Stimulated activated CD8-positive, alpha-beta memory T cell treated with anti-CD3 and anti-CD28 coated beads, Interleukin-15, amount 100 ng/mL, for 24 hours (primary cell): ENCODE results near the gene AKR1A1.
"Not testable (repeated sequence)": the region's sequence is repeated elsewhere in the genome, so short reads cannot be mapped to it uniquely, and the experiment has no call there.

ENCODE experiments used
- DNase-seq: peaks from one replicate; pipeline ENCODE4 v3.0.0-alpha.2; 2020; ENCODE audit warnings: low read depth

The AKR1A1 gene

GRCh38 chr1:45550401-45551351 is at the start of gene AKR1A1:
TSS of gene AKR1A1 (plus strand) at chr1:45550826. CDS start at chr1:45561795, 10,969 bp downstream.
- peak; percentile 73 for DNase-seq

GRCh38 chr1:45501505-45501859 is 49.1 kb upstream of the AKR1A1 start:
- DNase-seq: no peak

GRCh38 chr1:45503462-45504360 is 46.9 kb upstream of the AKR1A1 start:
- DNase-seq: no peak

- no peak for DNase-seq
Measured at GRCh38 chr1:45507195-45507594, 43.4 kb upstream of the AKR1A1 start.

- no peak for DNase-seq
Measured at GRCh38 chr1:45507893-45508292, 42.7 kb upstream of the AKR1A1 start.

DNA sequence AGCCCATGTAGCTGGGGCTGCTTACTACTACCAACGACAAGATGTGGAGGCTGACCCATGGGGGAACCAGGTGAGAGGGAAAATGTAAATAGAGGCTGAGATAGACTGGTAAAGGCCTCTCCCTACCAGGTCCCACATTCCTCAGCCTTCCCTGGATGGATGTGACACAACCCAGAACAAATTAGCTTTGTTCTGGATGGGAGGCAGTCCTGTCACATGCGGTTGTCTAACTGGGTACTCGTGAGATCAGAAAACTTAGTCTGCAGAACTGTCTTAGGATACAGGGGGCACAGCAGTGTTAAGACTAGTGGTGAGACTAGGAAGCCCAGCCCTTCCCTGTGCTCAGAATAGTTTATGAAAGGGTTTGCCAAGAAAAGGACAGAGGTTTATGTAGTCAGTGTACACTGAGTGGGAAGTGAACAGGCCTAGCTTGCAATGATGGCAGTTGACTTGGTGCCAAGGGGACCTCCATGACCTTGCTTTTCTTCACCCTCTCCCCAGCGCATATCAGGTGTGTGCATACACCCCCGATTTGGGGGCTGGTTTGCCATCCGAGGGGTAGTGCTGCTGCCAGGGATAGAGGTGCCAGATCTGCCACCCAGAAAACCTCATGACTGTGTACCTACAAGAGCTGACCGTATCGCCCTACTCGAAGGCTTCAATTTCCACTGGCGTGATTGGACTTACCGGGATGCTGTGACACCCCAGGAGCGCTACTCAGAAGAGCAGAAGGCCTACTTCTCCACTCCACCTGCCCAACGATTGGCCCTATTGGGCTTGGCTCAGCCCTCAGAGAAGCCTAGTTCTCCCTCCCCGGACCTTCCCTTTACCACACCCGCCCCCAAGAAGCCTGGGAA is 42.1 kb upstream of the AKR1A1 start:
- DNase-seq: no peak

DNA sequence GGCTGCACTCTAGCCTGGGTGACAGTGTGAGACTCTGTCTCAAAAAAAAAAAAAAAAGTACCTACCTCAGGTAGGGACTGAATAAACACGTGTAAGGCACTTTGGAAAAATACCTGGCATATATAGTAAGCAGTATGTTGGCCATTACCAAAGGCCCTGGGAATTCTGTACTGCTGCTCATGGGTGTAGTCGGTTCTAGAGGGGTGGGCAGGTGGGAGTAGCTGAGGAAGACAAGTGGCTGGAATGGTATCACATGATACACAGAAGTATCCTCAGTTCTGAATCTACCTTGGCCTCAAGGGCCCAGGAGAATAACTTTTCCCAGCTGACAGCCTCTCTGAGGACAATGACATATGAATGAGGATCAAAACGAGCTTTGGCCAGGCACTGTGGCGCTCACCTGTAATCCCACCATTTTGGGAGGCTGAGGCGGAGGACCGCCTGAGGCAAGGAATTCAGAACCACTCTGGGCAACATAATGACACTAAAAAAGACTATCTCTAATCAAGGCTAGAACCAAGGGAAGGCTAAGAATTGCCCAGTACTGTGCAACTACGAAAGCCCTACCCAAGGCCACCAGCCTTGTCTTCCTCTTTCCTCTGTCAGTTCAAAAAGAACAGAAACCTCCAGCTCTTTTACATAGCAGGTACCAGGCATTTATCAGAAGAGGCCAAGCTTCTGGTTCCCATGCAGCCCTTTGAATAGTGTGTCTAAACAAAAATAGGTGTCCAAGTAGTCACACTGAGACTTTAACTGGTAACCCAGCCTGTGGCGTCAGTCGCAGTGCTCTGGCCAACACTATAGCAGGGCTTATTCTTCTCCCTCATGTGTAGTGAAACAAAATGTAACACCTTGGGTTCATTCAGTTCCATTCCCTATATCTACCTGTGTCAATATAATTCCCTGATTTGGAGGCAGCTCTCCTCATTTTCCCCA is 40.3 kb upstream of the AKR1A1 start:
- no peak for DNase-seq

DNA sequence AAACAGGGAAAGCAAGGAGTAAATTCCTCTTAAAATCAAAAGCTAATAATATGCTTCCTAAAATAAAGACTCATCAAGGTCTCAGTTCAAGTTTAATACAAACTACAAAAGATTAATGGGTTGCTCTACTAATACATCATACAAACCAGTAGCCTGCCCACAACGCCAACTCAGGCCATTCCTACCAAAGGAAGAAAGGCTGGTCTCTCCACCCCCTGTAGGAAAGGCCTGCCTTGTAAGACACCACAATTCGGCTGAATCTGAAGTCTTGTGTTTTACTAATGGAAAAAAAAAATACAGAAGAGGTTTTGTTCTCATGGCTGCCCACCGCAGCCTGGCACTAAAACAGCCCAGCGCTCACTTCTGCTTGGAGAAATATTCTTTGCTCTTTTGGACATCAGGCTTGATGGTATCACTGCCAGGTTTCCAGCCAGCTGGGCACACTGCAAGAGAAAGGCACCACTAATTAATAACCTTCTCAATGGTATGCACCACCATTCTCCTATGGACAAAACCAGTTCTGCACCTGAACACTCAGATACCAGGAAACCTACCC is 39.6 kb upstream of the AKR1A1 start:
- no peak for DNase-seq

GRCh38 chr1:45512641-45513054 is 38.0 kb upstream of the AKR1A1 start:
- no peak for DNase-seq

DNA sequence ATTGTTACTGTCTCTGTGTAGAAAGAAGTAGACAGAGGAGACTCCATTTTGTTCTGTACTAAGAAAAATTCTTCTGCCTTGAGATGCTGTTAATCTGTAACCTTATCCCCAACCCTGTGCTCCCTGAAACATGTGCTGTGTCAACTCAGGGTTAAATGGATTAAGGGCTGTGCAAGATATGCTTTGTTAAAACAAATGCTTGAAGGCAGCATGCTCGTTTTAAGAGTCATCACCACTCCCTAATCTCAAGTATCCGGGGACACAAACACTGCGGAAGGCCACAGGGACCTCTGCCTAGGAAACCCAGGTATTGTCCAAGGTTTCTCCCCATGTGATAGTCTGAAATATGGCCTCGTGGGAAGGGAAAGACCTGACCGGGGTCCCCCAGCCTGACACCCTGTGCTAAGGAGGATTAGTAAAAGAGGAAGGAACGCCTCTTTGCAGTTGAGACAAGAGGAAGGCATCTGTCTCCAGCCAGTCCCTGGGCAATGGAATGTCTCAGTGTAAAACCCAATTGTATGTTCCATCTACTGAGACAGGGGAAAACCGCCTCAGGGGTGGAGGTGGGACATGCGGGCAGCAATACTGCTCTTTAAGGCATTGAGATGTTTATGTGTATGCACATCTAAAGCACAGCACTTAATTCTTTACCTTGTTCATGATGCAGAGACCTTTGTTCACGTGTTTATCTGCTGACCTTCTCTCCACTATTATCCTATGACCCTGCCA is 36.9 kb upstream of the AKR1A1 start:
- DNase-seq: not testable (repeated sequence)

GRCh38 chr1:45516036-45516435 is 34.6 kb upstream of the AKR1A1 start:
- no peak for DNase-seq

DNA sequence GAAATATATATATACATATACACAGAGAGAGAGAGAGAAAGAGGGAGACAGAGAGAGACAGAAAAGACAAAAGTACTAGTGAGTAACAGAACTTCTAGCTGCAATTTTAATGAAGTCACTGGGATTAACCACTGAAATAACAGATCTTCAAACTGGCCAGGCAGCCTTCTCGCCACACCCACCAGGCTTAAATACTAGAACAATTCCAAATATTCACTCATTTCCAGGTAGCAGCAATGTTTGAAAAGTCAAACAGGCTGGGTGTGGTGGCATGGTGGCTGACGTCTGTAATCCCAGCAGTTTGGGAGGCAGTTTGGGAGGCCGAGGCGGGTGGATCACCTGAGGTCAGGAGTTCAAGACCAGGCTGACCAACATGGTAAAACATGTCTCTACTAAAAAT is 34.2 kb upstream of the AKR1A1 start:
- DNase-seq: no peak

GRCh38 chr1:45518366-45518765 is 32.3 kb upstream of the AKR1A1 start:
- not testable (repeated sequence) for DNase-seq

DNA sequence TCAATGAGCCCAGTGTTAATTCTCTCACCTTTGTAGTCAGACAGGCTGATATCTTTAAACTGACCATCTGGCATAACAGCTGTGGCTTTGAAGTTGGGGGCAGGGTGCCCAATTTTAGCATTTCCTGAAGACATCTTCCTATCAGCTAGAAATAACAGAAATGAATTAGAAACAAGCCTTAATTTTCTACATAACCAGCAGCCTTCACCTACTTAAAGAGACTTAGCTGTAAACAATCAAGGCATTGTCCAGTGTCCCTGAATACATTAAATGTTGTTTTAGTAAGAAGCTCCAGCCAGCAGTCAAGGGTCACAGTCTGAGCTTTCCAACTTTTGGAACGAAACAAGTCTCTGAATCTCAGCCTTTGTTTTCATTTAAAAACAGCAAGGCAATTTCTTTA is 31.7 kb upstream of the AKR1A1 start:
- no peak for DNase-seq

DNA sequence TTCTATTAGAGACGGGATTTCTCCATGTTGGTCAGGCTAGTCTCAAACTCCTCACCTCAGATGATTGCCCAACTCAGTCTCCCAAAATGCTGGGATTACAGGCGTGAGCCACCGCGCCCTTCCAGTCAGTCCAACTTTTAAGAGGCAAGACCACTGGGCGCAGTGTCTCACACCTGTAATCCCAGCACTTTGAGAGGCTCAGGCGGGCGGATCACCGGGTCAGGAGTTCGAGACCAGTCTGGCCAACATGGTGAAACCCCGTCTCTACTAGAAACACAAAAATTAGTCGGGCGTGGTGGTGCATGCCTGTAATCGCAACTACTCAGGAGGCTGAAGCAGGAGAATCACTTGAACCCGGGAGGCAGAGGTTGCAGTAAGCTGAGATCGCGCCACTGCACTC is 30.9 kb upstream of the AKR1A1 start:
- not testable (repeated sequence) for DNase-seq

- peak; percentile 96 for DNase-seq
Measured at GRCh38 chr1:45521413-45522323, 29.0 kb upstream of the AKR1A1 start, which contains the start of gene PRDX1. TSS of gene PRDX1 (minus strand) at chr1:45521884. CDS start at chr1:45519043, 2,841 bp downstream.

DNA sequence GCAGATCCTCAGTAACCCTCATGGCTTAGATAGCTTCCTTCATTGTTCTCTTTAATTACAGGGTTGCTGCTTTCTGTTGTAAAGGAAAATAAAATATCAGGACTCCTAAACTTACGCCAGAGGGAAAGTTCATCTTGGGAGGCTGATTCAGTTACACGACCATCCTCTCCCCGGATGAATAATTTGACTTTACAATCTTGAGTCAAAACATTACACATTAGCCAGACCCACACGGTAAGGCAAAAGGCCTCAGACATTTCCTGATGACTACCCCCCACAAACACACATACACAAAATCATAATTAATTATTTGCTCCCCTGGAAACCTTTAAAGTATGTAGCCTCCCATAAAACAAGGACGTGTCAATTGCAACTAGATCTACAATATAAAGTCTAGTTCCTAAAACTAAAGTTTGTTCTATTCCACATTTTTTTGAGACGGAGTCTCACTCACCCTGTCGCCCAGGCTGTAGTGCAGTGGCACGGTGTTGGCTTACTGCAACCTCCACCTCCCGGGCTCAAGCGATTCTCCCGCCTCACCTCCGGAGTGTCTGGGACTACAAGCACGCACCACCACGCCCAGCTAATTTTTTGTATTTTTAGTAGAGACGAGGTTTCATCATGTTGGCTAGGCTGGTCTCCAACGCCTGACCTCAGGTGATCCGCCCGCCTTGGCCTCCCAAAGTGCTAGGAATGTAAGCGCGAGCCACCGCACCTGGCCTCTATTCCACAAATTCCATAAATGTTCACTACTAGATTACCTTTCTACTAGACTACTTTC is 28.1 kb upstream of the AKR1A1 start:
- DNase-seq: no peak

DNA sequence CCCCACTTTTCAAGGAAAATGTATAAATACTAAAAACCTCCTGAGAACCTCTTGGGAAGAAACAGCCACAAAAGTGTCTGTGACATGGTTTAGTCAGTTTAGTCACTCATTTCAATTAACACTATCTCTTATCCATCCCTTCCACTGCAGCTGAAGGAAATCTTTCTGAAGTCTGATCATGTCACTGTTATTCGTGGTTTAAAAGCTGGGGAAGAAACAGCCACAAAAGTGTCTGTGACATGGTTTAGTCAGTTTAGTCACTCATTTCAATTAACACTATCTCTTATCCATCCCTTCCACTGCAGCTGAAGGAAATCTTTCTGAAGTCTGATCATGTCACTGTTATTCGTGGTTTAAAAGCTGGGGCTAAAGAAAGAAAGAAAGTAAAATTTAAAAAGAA is 27.1 kb upstream of the AKR1A1 start:
- DNase-seq: not testable (repeated sequence)
